ENCODE measurements around the gene C10orf88.

- no peak for TF ChIP-seq CTCF (conservative IDR thresholded peaks at IDR 0.05; ENCODE audit: low read depth, low read length)
- TF ChIP-seq EZH2 (IDR thresholded peaks at IDR 0.05; ENCODE audit: low read length, unreplicated experiment), result no peak
These were observed 20.6 kb upstream of the C10orf88 start for GRCh38 chr10:122974543-122975064.
